Keratinocyte (primary cell): ENCODE measurements around the gene PHYHIPL. TPM values are rescaled to one million over a fixed set of nuclear protein-coding genes. Genes with fewer than 3 reads are reported as not detected.
A peak's percentile ranks its signal among the peaks of the same experiment; 100 is the strongest.

Source experiments
- DNase-seq: peaks from one replicate; pipeline ENCODE4 v3.0.0-alpha.2; 2011; ENCODE audit warnings: low read depth, missing footprints, low spot score
- FAIRE-seq: peaks from 2 replicates; lab custom pipeline; 2011; peaks lifted over from hg19 to GRCh38; lab: Jason Lieb, UNC
- H2AFZ ChIP-seq: 2 replicates; pipeline ENCODE4 v1.6.0; 2012; ENCODE audit warnings: low read length, control low read depth, inconsistent platforms; ENCODE audit not compliant: control insufficient read depth
- H3K27ac ChIP-seq: 2 replicates; pipeline ENCODE4 v1.5.1; 2011; ENCODE audit warnings: low read length; ENCODE audit not compliant: control insufficient read depth, insufficient read depth
- H3K27me3 ChIP-seq: 3 replicates; pipeline ENCODE4 v1.6.0; 2011; ENCODE audit warnings: low read length; ENCODE audit not compliant: control insufficient read depth, insufficient read depth; ENCODE audit errors: extremely low read depth
- H3K36me3 ChIP-seq, 2 experiments: 2 replicates in 1 of 2; 3 replicates in 1 of 2; pipeline ENCODE4 v1.5.1; 2011; ENCODE audit warnings: low read length in 2 of 2, mild to moderate bottlenecking in 1 of 2; ENCODE audit not compliant: control insufficient read depth in 2 of 2, insufficient read depth in 2 of 2; ENCODE audit errors: extremely low read depth in 1 of 2
- H3K4me1 ChIP-seq: 3 replicates; pipeline ENCODE4 v1.5.1; 2011; ENCODE audit warnings: low read length; ENCODE audit not compliant: control insufficient read depth, insufficient read depth; ENCODE audit errors: extremely low read depth
- H3K4me2 ChIP-seq: 3 replicates; pipeline ENCODE4 v1.6.0; 2011; ENCODE audit warnings: low read depth, low read length; ENCODE audit not compliant: control insufficient read depth, insufficient read depth; ENCODE audit errors: extremely low read depth
- H3K4me3 ChIP-seq, 3 experiments: fragments of 200-600 bp in 1 of 3; sonication (generic) in 1 of 3; 2 replicates in 2 of 3; 3 replicates in 1 of 3; pipeline ENCODE4 v1.5.1; 2011 to 2016; ENCODE audit warnings: low read length in 3 of 3, mild to moderate bottlenecking in 3 of 3, control low read depth in 2 of 3, inconsistent platforms in 1 of 3, low read depth in 1 of 3, mixed read lengths in 1 of 3, mixed run types in 1 of 3, moderate library complexity in 1 of 3; ENCODE audit not compliant: control insufficient read depth in 2 of 3, insufficient read depth in 2 of 3; ENCODE audit errors: extremely low read depth in 1 of 3
- H3K79me2 ChIP-seq: 2 replicates; pipeline ENCODE4 v1.6.0; 2012; ENCODE audit warnings: low read length; ENCODE audit not compliant: control insufficient read depth, insufficient read depth
- H3K9ac ChIP-seq: 3 replicates; pipeline ENCODE4 v1.6.0; 2011; ENCODE audit warnings: low read length; ENCODE audit not compliant: control insufficient read depth, insufficient read depth; ENCODE audit errors: extremely low read depth
- H3K9me1 ChIP-seq: 3 replicates; pipeline ENCODE4 v1.6.0; 2011; ENCODE audit warnings: low read length; ENCODE audit not compliant: control insufficient read depth, insufficient read depth; ENCODE audit errors: extremely low read depth
- H3K9me3 ChIP-seq: 2 replicates; pipeline ENCODE4 v1.5.1; 2012; ENCODE audit warnings: low read depth, low read length; ENCODE audit not compliant: control insufficient read depth
- H4K20me1 ChIP-seq: 3 replicates; pipeline ENCODE4 v1.6.0; 2011; ENCODE audit warnings: low read length; ENCODE audit not compliant: control insufficient read depth, insufficient read depth; ENCODE audit errors: extremely low read depth
- EZH2 ChIP-seq: IDR thresholded peaks from one replicate; pipeline ENCODE4 v1.6.1; 2012; ENCODE audit warnings: inconsistent platforms, mild to moderate bottlenecking, low read length, moderate library complexity
- dilution Hi-C: fragments of 300-500 bp; cut with MboI; formaldehyde crosslinking; loops from one replicate; pipeline ENCODE4 v1.7.0; 2020; ENCODE audit warnings: low sequenced_read_pairs; ENCODE audit not compliant: extremely low pct_ligation_motif_present
- polyA plus RNA-seq, 5 experiments: library from polyadenylated mRNA; depleted of rRNA in 3 of 5; stranded (reverse) in 3 of 5; stranded (forward) in 1 of 5; unstranded in 1 of 5; fragments of >200 nt; gene quantifications; 1 replicate in 1 of 5; 2 replicates in 3 of 5; 3 replicates in 1 of 5; pipeline versions ENCODE4 v1.2.1 to v1.2.3, GENCODE V29; 2011 to 2012; ENCODE audit warnings: missing spikeins in 2 of 5, low read depth in 1 of 5, low replicate concordance in 1 of 5
- TF ChIP-seq, protein P1 (sequence below), 3 experiments: IDR thresholded peaks in 1 of 3; conservative IDR thresholded peaks in 1 of 3; optimal IDR thresholded peaks in 1 of 3; 2 replicates in 2 of 3; 3 replicates in 1 of 3; pipeline versions ENCODE3 to v1.5.1; 2011; ENCODE audit warnings: low read length in 3 of 3, mild to moderate bottlenecking in 3 of 3, moderate library complexity in 2 of 3, control low read depth in 1 of 3, inconsistent platforms in 1 of 3; ENCODE audit not compliant: insufficient read depth in 2 of 3; ENCODE audit errors: extremely low read depth in 1 of 3

Gene PHYHIPL
- polyA plus RNA-seq, 1 donor (not counting 4 experiments of a cell fraction or from before 2014, with no cell fraction given) = 0.12 TPM

- no peak for FAIRE-seq
Observed at GRCh38 chr10:59180689-59181270, 4.3 kb downstream of the PHYHIPL start.

GRCh38 chr10:59181668-59182067, 5.2 kb downstream of the PHYHIPL start:
- Histone ChIP-seq H4K20me1 (no peaks in the 10 kb centered on the region), H3K4me2 (no peak overlapping the region), H3K4me3 (no peak overlapping the region), H3K9me1 (no peaks in the 10 kb centered on the region), H3K79me2 (no peaks in the 10 kb centered on the region), H3K27me3 (peaks cover 6% of the 10 kb centered on the region), H3K36me3 (no peaks in the 10 kb centered on the region), H3K4me1 (peaks cover 3% of the 10 kb centered on the region), H2AFZ (no peak overlapping the region), H3K9ac (no peak overlapping the region), H3K27ac (no peak overlapping the region), H3K9me3 (no peaks in the 10 kb centered on the region)
- DNase-seq (peak; percentile 9), FAIRE-seq (peak; percentile 78)
- dilution Hi-C loops = no loop called here
- TF ChIP-seq EZH2 = no peak
- TF ChIP-seq, protein P1, sequence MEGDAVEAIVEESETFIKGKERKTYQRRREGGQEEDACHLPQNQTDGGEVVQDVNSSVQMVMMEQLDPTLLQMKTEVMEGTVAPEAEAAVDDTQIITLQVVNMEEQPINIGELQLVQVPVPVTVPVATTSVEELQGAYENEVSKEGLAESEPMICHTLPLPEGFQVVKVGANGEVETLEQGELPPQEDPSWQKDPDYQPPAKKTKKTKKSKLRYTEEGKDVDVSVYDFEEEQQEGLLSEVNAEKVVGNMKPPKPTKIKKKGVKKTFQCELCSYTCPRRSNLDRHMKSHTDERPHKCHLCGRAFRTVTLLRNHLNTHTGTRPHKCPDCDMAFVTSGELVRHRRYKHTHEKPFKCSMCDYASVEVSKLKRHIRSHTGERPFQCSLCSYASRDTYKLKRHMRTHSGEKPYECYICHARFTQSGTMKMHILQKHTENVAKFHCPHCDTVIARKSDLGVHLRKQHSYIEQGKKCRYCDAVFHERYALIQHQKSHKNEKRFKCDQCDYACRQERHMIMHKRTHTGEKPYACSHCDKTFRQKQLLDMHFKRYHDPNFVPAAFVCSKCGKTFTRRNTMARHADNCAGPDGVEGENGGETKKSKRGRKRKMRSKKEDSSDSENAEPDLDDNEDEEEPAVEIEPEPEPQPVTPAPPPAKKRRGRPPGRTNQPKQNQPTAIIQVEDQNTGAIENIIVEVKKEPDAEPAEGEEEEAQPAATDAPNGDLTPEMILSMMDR (optimal IDR thresholded peaks at IDR 0.05 in 1 of 3, IDR thresholded peaks at IDR 0.05 in 1 of 3, conservative IDR thresholded peaks at IDR 0.05 in 1 of 3; ENCODE audit: extremely low read depth in 1 of 3, insufficient read depth in 2 of 3, low read length in 3 of 3) = peak; percentile 45 to 59 (median 47)

More at GRCh38 chr10:59180689-59181270, 4.3 kb downstream of the PHYHIPL start:
- H3K4me3 ChIP-seq = no peak overlapping the region
- H3K79me2 ChIP-seq = no peaks in the 10 kb centered on the region
- dilution Hi-C loops = no loop called here
- H3K27ac ChIP-seq = no peak overlapping the region
- H2AFZ ChIP-seq = no peak overlapping the region
- DNase-seq = no peak
- no peak overlapping the region for H3K9ac ChIP-seq
- H3K9me3 ChIP-seq = no peaks in the 10 kb centered on the region
- no peaks in the 10 kb centered on the region for H3K36me3 ChIP-seq
- H3K4me1 ChIP-seq = peaks cover 6% of the 10 kb centered on the region
- TF ChIP-seq, protein P1 (optimal IDR thresholded peaks at IDR 0.05 in 1 of 3, IDR thresholded peaks at IDR 0.05 in 1 of 3, conservative IDR thresholded peaks at IDR 0.05 in 1 of 3; ENCODE audit: extremely low read depth in 1 of 3, insufficient read depth in 2 of 3, low read length in 3 of 3) = no peak
- no peak for TF ChIP-seq EZH2
- no peaks in the 10 kb centered on the region for H4K20me1 ChIP-seq
- peaks cover 15% of the 10 kb centered on the region for H3K27me3 ChIP-seq
- no peaks in the 10 kb centered on the region for H3K9me1 ChIP-seq
- no peak overlapping the region for H3K4me2 ChIP-seq
